Measurements from ENCODE around the gene GNAI2.

Gene GNAI2

DNA sequence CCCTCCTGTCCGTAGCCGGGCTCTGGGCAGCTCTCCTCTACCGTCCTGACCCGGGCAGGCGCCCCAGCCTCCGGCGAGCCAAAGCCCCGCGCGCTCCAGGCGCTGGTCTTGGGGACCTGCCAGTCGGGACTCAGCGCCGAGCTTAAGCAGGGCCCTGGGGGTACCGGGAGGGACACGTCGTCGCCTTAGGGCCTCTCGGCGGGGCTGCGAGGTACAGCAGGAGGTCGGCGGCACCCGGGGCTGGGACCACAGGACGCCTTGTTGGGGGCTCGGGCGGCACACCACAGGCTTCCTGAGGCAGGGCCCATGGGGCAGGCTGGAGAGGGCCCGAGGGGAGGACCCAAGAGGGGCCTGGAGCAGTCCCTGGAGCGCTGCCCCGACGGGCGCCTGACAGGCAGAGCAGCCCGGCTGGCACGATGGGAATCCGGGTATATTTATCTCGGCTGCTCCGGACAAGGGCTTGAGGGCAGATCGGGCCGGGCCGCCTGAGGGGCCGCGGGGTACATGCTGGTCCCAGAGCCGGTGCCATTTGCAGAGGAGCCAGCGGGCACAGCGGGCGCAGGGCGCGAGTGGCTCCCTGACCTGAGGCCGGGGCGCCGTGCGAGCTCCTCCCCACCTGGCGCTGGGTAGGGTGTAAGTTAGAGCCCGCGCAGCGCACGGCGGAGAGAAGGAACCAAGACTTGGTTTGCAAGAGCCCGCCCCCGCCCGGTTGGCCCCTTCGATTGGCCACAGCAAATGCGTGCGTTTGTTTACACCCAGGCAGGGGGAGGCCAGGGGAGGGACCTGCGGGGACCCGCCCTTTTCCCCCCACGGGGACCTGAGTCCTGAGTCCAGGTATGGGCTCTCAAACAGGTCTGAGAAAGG, 30.4 kb upstream of the GNAI2 start:
- peak; percentile 25 for DNase-seq (ENCODE audit: extremely low spot score)
- TF ChIP-seq ARNT (IDR thresholded peaks at IDR 0.05) (no peak), FOXA1 (IDR thresholded peaks at IDR 0.05) (no peak), L3MBTL2 (conservative IDR thresholded peaks at IDR 0.05) (peak; percentile 70; the same call in 1 of the 2 replicates), FOXK2 (IDR thresholded peaks at IDR 0.05) (no peak), HDGF (IDR thresholded peaks at IDR 0.05; ENCODE audit: borderline replicate concordance) (no peak), TARDBP (IDR thresholded peaks at IDR 0.05) (no peak), NFRKB (IDR thresholded peaks at IDR 0.05) (no peak), BHLHE40 (IDR thresholded peaks at IDR 0.05; ENCODE audit: borderline replicate concordance) (no peak)
- TF ChIP-seq, protein P1, sequence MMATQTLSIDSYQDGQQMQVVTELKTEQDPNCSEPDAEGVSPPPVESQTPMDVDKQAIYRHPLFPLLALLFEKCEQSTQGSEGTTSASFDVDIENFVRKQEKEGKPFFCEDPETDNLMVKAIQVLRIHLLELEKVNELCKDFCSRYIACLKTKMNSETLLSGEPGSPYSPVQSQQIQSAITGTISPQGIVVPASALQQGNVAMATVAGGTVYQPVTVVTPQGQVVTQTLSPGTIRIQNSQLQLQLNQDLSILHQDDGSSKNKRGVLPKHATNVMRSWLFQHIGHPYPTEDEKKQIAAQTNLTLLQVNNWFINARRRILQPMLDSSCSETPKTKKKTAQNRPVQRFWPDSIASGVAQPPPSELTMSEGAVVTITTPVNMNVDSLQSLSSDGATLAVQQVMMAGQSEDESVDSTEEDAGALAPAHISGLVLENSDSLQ (IDR thresholded peaks at IDR 0.05) = no peak
- ChIA-PET CTCF (interaction anchor here (1.1 to 3.8 kb wide), 4 partner anchors 11 to 21 kb away, joined by 3 to 16 read pairs (median 3); no protein-coding TSS in a partner anchor), POLR2A (interaction anchor here (1.0 to 2.6 kb wide), 8 partner anchors 10 to 145 kb away, joined by 3 to 13 read pairs (median 3); partner anchors contain the start of genes CYB561D2 and NPRL2)

DNA sequence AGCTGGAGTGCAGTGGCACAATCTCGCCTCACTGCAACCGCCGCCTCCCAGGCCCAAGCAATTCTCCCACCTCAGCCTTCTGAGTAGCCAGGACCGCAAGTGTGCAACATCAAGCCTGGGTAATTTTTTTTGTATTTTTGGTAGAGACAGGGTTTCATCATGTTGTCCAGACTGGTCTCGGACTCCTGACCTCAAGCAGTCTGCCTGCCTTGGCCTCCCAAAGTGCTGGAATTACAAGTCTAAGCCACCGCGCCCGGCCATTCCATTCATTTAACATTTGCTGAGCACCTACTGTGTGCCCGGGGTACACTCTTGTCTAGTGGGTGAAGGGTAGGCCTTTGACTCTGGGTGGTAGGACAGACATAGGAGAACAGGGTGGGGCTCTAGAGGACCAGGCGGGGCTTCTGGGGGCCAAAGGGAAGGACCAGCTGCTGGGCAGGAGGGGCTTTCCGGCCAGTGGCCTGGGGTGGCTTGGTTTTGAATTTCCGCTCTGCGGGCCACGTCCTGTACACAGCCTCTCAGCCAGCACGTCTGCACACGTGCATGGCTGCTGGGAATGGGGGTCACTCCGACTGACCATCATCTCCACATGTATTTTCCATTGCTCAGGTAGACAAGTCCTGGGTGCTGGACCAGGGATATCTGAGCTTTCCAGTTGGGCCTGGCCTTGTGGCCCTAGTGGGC, 28.5 kb upstream of the GNAI2 start:
- CTCF ChIA-PET = no interaction called here
- POLR2A ChIA-PET = no interaction called here
- no peak for DNase-seq (ENCODE audit: extremely low spot score)
- TF ChIP-seq BHLHE40 (IDR thresholded peaks at IDR 0.05; ENCODE audit: borderline replicate concordance) = no peak
- no peak for TF ChIP-seq TARDBP (IDR thresholded peaks at IDR 0.05)
- TF ChIP-seq L3MBTL2 (conservative IDR thresholded peaks at IDR 0.05) = no peak
- TF ChIP-seq FOXK2 (IDR thresholded peaks at IDR 0.05) = no peak
- no peak for TF ChIP-seq ARNT (IDR thresholded peaks at IDR 0.05)
- no peak for TF ChIP-seq SP1 (IDR thresholded peaks at IDR 0.05)
- TF ChIP-seq NFRKB (IDR thresholded peaks at IDR 0.05) = no peak
- TF ChIP-seq SUZ12 (IDR thresholded peaks at IDR 0.05) = no peak
- TF ChIP-seq LEF1 (IDR thresholded peaks at IDR 0.05; ENCODE audit: borderline replicate concordance) = no peak
- no peak for TF ChIP-seq ELF4 (IDR thresholded peaks at IDR 0.05)
- TF ChIP-seq FOXM1 (IDR thresholded peaks at IDR 0.05; ENCODE audit: borderline replicate concordance) = no peak
- no peak for TF ChIP-seq FOXA1 (IDR thresholded peaks at IDR 0.05)
- TF ChIP-seq CTBP1 (IDR thresholded peaks at IDR 0.05; ENCODE audit: borderline replicate concordance) = no peak
- TF ChIP-seq, protein P1 (IDR thresholded peaks at IDR 0.05) = no peak

DNA sequence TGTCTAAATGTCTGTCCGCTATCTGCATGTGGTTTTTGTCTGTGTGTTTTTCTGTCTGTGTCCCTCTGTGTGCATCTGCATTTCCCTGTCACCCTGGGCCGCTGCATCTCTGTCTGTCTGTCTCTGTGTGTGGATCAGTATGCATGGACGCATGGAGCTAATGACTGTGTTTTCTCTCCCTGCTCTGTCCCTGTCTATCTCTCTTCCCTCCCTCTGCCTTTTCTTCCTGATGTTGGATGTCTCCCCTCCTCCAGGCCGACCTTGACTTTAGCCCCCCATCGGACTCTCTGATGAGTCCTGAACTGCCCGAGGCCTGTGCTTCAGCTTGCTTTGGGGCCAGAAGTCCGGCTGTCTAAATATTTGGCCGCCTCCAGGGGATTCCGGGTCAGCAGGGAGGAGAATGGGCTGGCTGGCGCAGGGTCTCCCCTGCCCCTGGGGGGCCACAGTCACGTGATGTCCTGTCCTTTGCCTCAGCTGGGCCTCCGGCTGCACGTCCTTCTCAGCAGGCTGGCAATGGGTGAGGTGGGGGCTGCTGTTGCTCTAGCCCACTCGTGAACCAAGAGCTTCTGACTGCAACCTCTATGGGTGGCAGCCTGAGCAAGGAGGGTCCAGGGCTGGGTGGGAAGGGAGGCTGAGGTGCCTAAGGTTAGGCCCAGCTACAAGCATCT, 27.2 kb upstream of the GNAI2 start:
- ChIA-PET POLR2A (interaction anchor here (1.9 kb wide), 1 partner anchor 19 kb away, joined by 6 read pairs; no protein-coding TSS in a partner anchor), CTCF (interaction anchor here (0.6 to 1.8 kb wide), 3 partner anchors 11 to 21 kb away, joined by 3 to 8 read pairs (median 4); no protein-coding TSS in a partner anchor)
- no peak for DNase-seq (ENCODE audit: extremely low spot score)
- TF ChIP-seq FOXK2 (IDR thresholded peaks at IDR 0.05) (no peak), BHLHE40 (IDR thresholded peaks at IDR 0.05; ENCODE audit: borderline replicate concordance) (no peak), HDGF (IDR thresholded peaks at IDR 0.05; ENCODE audit: borderline replicate concordance) (no peak), SP1 (IDR thresholded peaks at IDR 0.05) (no peak), NFRKB (IDR thresholded peaks at IDR 0.05) (no peak), LEF1 (IDR thresholded peaks at IDR 0.05; ENCODE audit: borderline replicate concordance) (no peak), ZNF384 (IDR thresholded peaks at IDR 0.05) (no peak), CTBP1 (IDR thresholded peaks at IDR 0.05; ENCODE audit: borderline replicate concordance) (no peak), ELF4 (IDR thresholded peaks at IDR 0.05) (no peak), ARNT (IDR thresholded peaks at IDR 0.05) (no peak), TARDBP (IDR thresholded peaks at IDR 0.05) (no peak)
- TF ChIP-seq, protein P1 (IDR thresholded peaks at IDR 0.05) = no peak

DNA sequence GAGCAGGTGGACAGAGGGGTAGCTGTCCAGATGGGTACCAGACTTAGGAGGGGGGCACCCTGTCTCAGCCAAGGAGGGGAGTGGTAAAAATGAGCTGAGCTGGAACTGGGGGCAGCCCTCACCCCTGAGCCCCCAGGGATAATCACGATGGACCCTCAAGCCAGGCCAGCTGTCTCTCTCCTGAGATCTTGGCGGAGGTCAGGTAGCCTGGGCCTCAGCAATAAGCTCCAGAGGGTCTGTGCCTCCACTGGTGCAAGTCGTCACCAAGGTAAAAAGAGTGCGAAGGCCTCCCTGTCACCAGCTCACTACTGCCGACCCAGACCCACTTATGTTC, 25.9 kb upstream of the GNAI2 start:
- POLR2A ChIA-PET = interaction anchor here (1.4 to 1.9 kb wide), 2 partner anchors 12 to 18 kb away, joined by 4 to 6 read pairs; no protein-coding TSS in a partner anchor
- CTCF ChIA-PET = interaction anchor here (1.3 kb wide), 1 partner anchor 37 kb away, joined by 4 read pairs; no protein-coding TSS in a partner anchor
- no peak for TF ChIP-seq BHLHE40 (IDR thresholded peaks at IDR 0.05; ENCODE audit: borderline replicate concordance)
- TF ChIP-seq SP1 (IDR thresholded peaks at IDR 0.05) = no peak
- TF ChIP-seq TARDBP (IDR thresholded peaks at IDR 0.05) = no peak
- TF ChIP-seq CTBP1 (IDR thresholded peaks at IDR 0.05; ENCODE audit: borderline replicate concordance) = no peak
- no peak for TF ChIP-seq FOXM1 (IDR thresholded peaks at IDR 0.05; ENCODE audit: borderline replicate concordance)
- no peak for TF ChIP-seq FOXA1 (IDR thresholded peaks at IDR 0.05)
- TF ChIP-seq HDGF (IDR thresholded peaks at IDR 0.05; ENCODE audit: borderline replicate concordance) = no peak
- no peak for TF ChIP-seq L3MBTL2 (conservative IDR thresholded peaks at IDR 0.05)
- no peak for TF ChIP-seq ZNF384 (IDR thresholded peaks at IDR 0.05)
- no peak for TF ChIP-seq NFRKB (IDR thresholded peaks at IDR 0.05)
- TF ChIP-seq, protein P1 (IDR thresholded peaks at IDR 0.05) = no peak
- no peak for TF ChIP-seq SUZ12 (IDR thresholded peaks at IDR 0.05)
- no peak for TF ChIP-seq FOXK2 (IDR thresholded peaks at IDR 0.05)
- no peak for TF ChIP-seq ARNT (IDR thresholded peaks at IDR 0.05)
- TF ChIP-seq ELF4 (IDR thresholded peaks at IDR 0.05) = no peak
- no peak for TF ChIP-seq LEF1 (IDR thresholded peaks at IDR 0.05; ENCODE audit: borderline replicate concordance)
- DNase-seq (ENCODE audit: extremely low spot score) = no peak
